Effector CD4-positive, alpha-beta T cell (primary cell): ENCODE data around the gene BUB3.
"Not testable (repeated sequence)": the region's sequence is repeated elsewhere in the genome, so short reads cannot be mapped to it uniquely, and the experiment has no call there.

Source experiments
- DNase-seq: peaks from one replicate; pipeline ENCODE4 v3.0.0-alpha.2; 2020

The BUB3 gene

GRCh38 chr10:123154711-123155505, 706 bp downstream of the BUB3 start:
- DNase-seq, result no peak

GRCh38 chr10:123156078-123156477, 1.9 kb downstream of the BUB3 start:
- no peak for DNase-seq

- DNase-seq, result no peak
Measured at GRCh38 chr10:123157210-123157609, 3.0 kb downstream of the BUB3 start.

- no peak for DNase-seq
Measured at GRCh38 chr10:123158682-123159081, 4.5 kb downstream of the BUB3 start.

DNA sequence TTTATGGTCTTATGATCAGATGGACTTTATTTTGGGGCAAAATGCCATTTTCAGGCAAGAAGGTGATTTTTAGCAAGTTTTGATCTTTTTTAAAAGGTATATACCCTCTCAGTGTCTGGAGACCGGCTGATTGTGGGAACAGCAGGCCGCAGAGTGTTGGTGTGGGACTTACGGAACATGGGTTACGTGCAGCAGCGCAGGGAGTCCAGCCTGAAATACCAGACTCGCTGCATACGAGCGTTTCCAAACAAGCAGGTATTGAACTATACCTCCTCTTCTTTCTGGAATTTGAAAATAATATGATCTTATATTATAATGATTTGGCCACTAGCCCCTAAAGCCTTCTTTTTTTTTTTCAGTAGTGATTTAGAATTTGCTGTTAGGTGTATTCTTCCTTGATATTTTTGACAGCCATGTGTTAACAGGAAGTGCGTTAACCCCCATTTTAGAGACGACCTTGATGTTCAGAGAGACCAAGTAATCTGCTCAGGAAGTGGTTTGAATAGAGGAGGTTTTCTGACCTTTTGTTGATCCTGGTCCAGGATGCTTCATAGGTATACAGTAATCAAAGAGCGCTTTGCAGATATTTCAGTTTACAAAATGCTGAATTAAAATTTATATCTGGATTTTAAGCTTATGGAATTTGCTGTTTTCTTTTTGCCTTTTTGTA, 6.2 kb downstream of the BUB3 start:
- DNase-seq, result no peak

GRCh38 chr10:123164319-123164718, 10.1 kb downstream of the BUB3 start:
- no peak for DNase-seq

DNA sequence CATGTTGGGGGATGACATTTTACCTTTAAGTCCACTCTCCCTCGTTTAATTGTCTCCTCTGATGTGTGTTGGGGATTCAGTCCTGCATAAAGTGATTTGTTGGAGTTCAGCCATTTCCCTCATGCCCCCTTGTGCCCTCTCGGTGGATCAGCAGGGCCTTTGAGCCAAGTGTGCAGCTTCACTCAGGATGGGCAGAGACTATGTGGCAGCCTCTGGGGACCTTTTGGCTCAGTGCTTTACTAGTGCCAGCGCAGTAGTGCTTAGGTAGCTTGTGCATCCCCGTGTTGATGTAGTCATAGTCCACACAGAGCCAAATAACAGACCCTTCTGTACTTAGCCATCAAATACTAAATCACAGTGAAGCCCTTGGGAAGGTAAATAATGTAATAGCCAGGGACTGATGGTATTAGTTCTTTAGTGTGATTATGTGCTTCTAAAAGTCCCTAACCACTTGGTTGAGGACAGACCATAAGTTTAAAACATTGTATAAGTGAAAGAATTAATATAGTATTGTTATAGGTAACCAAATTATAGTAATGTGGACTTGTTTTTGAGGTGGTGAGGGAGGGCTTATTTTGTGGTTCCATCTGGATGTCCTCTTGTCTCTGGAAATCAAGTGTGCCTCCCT, 11.4 kb downstream of the BUB3 start:
- DNase-seq, result no peak

DNA sequence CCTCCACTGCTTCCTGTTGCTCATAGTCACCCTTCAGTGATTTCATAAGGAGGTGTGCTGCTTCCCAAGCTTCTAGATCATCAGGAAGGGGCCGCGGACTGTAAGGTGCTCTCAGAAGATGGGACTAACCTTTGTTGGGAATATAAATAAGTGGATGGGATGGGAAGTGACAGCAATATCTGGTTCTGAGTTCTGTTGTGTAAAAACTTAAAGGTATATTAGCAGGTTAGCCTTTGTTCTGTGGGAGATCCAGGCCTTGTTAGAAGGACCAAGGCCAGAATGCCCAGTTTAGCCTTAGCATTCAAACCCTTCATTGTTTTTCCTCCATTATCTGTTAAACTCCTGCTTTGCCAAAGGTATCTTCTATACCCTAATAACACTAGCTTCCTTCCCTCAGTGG, 12.4 kb downstream of the BUB3 start:
- no peak for DNase-seq

GRCh38 chr10:123170961-123171360, 16.8 kb downstream of the BUB3 start:
- no peak for DNase-seq

DNA sequence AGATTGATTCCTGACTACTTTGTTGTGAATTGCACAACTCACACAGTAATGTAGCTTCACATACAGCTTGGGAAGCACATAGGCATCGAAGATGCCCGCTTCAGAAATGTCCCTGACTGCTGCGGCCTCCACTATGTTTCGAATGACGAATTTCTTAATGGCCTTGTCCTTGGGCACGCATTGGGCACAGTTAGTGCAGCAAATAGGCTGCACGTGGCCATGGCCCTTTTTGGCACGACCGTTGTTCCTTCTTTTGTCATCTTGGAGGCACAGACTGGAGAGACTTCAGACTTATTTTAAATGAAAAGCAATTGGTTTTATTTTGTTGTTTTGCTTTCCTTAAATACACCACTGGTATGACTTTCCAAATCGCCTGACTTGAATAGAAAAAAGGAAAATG, 17.4 kb downstream of the BUB3 start:
- DNase-seq, result not testable (repeated sequence)

- DNase-seq, result no peak
Measured at GRCh38 chr10:123175389-123176387, 21.5 kb downstream of the BUB3 start.

GRCh38 chr10:123178390-123178789, 24.2 kb downstream of the BUB3 start:
- DNase-seq, result not testable (repeated sequence)

DNA sequence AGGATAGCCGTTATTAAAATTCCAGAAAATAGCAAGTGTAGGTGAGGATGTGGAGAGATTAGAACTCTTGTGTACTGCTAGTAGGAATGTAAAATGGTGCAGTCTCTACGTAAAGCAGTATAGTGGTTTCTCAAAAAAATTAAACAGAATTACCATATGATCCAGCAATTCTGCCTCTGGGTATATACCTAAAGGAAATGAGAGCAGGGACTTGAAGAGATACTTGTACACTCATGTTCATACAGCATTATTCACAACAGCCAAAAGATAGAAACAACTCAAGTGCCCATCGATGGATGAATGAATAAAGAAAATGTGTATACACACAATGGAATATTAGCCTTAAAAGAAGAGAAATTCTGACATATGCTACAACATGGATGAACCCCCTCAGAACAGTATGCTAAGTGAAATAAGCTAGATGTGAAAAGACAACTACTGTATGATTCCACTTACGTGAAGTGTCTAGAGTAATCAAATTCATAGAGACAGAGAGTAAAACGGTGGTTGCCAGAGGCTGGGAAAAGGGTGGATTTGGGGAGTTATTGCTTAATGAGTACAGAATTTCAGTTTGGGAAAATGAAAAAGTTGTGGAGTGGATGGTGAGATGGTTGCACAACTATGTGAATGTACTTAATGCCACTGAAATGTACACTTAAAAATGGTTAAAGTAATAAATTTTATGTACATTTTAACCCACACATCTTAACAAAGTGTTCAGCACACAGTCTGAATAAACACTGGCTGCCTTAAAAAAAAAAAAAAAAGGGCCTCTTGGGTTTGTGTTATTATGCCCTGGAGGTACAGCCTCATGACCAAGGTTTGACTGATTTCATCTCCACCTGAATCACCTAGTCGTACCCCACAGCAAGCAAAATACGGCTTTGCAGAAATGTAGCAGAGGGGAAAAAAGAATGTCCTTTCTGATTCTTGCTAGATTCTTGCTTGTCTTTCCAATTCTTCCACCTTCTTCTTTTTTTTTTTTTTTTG, 26.2 kb downstream of the BUB3 start:
- no peak for DNase-seq

DNA sequence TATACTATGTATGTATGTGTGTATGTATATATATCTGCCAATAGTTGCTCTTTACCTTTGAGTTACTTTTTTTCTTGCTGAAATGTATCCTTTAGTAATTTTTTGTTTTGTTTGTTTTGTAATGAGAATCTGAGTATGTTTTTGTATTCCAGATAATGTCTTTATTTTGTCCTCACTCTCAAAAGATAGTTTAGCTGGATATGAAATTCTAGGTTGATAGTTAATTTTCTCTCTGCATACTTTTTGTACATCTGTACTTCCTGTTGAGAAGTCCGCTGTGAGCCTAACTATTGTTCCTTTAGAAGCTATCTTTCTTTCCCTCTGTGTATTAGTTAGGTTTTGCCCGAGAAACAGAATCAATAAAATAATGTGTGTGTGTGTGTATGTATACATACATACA, 29.5 kb downstream of the BUB3 start:
- DNase-seq, result no peak

DNA sequence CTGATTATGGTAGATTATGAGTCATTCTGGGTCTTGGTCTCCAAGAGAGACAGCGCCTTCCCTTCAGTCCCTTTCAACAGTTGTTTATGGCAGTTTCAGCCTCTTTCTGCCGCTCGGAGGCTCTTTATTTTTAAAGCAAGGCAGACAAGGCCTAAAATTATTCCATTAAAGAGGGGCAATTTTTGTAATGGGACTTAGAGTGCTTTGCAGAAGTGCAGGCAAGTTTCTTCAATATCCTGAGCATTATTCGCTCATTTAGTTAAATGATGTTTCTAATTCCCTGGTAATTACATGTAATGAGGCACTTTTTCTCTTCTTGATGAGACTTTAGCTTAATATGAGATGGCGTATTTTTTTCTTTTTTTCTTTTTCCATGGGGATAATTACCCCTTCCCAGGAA, 33.6 kb downstream of the BUB3 start:
- DNase-seq, result no peak

GRCh38 chr10:123191886-123192285, 37.7 kb downstream of the BUB3 start:
- DNase-seq, result no peak

GRCh38 chr10:123194056-123194455, 39.9 kb downstream of the BUB3 start:
- DNase-seq, result no peak

- no peak for DNase-seq
Measured at GRCh38 chr10:123200531-123200930, 46.3 kb downstream of the BUB3 start.

GRCh38 chr10:123202506-123202905, 48.3 kb downstream of the BUB3 start:
- no peak for DNase-seq

DNA sequence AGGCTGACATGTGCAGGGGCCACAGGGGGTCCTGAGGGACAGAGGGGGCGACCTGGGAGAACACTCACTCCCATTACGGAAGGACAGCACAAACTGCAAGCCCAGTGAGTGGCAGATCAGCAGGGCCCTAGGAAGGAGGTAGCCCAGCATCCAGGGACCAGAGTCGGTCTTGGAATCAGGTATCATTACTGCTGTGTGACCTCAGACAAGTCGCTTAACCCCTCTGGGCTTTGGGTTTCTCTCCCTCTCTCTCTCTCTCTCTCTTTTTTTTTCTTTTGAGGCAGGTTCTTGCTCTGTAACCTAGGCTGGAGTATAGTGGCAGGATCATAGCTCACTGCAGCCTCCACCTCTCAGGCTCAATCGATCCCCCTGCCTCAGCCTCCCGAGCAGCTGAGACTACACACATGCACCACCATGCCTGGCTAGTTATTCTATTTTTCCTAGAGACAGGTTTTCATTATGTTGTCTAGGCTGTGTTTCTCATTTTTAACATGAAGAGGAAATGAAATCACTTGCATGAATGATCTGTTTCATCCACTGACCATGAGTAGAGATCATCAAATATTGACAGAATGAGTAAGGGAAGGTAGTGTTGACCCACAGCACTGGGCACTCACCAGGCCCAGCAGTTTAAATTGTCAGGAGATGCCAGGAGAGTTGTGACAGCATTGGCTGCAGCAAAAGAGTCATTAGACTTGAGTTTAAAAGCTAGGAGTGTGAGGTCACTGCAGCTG, 49.4 kb downstream of the BUB3 start:
- no peak for DNase-seq

GRCh38 chr10:123204127-123204461, 49.9 kb downstream of the BUB3 start:
- DNase-seq, result no peak
